Stimulated activated CD4-positive, alpha-beta T cell treated with anti-CD3 and anti-CD28 coated beads, Interleukin-1b, Interleukin-23, amount 100 ng/mL, for 48 hours (primary cell): ENCODE results near the gene MYL12B.
"Not testable (repeated sequence)": the region's sequence is repeated elsewhere in the genome, so short reads cannot be mapped to it uniquely, and the experiment has no call there.

ENCODE experiments used
- DNase-seq: peaks from one replicate; pipeline ENCODE4 v3.0.0-alpha.2; 2020

Gene MYL12B

DNA sequence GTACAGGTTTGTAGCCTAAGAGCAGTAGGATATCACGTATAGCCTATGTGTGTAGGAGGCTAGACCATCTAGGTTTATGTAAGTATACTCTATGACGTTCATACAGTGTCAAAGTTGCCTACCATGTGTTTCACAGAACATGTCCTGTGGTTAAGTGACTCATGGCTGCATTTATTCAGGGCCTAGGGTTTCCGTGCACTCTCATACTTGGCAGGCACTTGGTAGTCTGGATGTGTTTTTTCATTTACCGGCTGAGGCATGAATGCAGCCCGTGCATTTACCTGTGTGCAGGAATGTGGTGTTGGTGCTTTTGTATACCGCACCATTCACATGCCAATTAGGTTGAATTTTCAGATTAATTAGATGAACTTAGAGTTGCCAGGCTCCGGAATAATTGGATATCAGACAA lies 43.4 kb downstream of the MYL12B start:
- peak; percentile 63 for DNase-seq

DNA sequence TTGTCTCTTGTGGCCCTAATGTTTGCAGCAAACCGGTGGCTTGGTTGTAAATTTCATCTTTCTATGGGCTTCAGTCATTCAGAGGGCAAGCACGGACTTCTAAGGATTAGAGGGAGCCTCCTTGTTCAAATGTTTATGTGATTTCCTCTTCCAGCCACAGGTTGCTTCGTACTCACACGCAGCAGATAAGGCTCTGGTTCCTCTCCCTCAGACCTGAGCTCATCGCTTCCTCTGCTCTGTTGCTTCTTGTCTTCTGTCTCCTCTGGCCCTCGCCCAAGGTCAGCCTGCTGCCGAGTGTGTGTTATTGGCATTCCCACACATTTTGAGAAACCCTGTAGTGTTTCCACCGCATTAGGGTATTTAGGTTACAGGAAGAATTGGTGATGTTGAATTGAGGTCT lies 44.0 kb downstream of the MYL12B start:
- DNase-seq, result no peak

DNA sequence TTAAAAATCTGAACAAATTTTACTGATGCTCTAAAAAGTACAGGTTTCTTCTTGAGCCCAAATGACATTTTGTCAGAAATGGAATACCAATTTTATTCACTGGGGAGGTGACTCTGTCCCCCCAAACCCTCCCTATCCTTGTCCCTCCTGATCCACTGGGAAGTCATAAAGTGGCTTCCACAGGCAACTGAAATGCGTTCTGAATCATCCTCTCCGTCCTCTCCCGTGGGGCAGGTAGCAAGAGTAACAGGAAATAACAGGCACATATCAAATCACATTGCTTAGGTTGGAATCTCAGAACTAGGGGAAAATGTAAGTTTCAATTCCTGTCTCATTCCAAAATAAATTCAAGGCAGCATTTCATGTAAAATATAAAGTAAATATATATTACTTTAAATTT lies 44.5 kb downstream of the MYL12B start:
- DNase-seq, result no peak

DNA sequence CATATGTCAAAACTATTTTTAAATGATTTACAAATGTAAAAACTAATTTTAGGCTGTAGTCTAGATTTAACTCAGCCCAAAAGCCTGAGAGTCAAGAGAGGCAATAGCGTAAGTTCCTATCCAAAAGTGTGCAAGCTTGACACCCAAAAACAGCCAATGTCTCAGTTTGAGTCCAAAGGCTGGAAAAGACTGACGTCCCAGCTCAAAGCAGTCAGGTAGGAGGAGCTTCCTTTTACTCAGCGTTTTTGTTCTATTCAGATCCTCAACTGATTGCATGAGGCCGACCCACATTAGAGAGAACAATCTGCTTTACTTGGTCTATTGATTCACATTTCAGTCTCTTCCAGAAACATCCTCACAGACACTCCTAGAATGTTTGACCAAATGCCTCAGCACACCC lies 51.8 kb downstream of the MYL12B start:
- DNase-seq, result no peak

DNA sequence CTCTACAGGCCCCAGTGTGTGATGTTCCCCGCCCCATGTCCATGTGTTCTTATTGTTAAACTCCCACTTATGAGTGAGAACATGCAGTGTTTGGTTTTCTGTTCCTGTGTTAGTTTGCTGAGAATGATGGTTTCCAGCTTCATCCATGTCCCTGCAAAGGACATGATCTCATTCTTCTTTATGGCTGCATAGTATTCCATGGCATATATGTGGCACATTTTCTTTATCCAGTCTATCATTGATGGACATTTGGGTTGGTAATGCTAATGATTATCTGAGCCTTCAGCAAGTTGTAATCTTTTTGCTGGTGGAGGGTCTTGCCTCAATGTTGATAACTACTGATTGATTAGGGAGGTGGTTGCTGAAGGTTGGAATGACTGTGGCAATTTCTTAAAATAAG lies 53.4 kb downstream of the MYL12B start:
- DNase-seq, result not testable (repeated sequence)

DNA sequence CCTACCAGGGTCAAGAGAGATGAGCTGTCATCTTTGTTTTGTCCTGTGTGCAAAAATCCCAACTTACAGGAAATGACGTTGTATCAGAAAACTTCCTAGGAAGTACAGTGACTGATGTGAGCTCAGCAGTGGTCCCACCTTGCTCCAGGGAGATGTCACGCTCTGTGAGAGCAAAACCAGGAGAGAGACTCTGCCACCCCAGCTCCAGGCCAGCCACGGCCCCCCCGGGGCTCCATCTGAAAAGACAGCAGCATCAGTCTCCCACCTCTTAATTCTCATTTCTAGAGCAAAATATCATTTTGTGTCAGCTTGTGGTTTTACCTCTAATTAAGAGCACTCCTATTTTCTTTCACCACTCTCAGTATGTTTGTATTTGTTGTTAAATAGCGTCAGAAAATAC lies 57.5 kb downstream of the MYL12B start:
- peak; percentile 22 for DNase-seq

DNA sequence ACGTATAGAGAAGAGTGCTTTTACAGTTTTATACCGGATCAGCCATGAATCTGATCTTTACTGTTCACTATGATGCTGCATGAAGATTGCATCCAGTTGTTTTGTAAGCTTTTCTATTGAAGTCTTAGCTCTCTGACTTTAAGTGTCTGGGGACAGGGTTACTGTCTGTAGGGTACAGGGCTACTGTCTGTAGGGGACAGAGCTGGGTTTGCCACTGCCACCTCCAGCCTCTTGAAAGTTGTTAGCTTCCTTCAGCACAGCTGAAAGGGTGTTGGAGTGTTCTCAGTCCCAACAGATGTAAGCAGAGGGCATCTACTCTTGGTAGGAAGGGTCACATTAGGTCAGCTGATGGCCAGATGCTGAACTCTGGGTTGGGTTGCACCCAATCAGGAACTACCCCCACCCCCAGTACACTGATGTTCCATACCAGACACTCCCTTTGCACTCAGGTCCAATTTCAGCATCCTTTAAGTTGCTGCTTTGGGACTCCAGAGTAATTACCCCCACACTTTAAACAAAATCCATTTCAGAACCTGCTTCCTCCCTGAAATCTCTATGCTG lies 58.0 kb downstream of the MYL12B start:
- no peak for DNase-seq

DNA sequence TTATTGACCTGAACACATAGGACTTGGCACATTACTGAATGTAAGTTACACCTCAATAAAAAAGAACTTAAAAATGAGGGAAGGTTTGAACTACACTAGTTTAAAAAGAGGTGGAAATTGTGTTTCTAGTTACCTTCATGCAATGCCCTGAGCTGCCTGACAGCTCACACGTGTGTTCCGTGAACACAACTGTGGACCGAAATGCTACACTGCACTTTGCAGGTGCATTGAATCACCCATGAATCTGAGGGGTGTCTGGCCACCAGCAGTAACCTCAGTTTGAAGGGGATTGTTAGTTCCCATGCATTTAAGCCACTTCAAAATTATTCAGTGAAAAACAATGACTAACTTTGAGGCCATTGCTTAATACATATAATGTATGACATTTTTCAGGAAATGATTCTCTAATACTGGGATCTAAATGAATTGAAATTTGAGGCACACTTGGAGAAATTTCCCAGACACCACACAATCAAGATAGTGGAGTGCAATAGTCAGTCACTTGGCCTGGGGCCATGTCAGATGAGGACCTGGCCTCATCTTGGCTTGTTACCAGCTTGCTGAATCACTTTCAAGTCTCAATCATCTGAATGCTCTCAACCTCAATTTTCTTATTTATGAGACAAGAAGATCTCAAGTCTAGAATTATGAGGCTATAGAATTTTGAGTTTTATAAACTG lies 59.3 kb downstream of the MYL12B start:
- DNase-seq, result peak; percentile 33

DNA sequence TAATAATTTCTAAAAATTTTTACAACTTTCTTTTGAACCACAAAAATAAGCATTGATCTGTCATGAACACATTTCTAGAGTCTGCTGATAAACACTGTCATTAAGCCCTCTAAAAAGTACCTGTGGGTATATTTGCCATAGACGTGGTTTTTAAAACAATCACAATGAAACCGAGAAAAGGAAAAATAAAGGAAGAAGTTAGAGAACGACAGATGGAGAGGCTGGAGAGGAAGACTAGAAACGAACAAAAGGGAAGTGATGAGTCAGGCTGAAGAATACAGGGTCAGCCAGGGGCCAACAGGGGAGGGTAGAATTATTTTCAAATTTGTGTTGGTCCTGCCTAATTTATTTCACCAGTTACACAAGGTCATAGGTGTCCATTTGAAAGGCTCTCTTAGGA lies 62.0 kb downstream of the MYL12B start:
- no peak for DNase-seq
